GM19438 (cell line): ENCODE results near the gene EXOC5.

ENCODE experiments used
- ATAC-seq: cut with Tn5 transposase; IDR thresholded peaks from one replicate; pipeline ENCODE4 v1.9.1; 2021; ENCODE audit warnings: low read depth; ENCODE audit not compliant: unreplicated experiment

Gene EXOC5, protein sequence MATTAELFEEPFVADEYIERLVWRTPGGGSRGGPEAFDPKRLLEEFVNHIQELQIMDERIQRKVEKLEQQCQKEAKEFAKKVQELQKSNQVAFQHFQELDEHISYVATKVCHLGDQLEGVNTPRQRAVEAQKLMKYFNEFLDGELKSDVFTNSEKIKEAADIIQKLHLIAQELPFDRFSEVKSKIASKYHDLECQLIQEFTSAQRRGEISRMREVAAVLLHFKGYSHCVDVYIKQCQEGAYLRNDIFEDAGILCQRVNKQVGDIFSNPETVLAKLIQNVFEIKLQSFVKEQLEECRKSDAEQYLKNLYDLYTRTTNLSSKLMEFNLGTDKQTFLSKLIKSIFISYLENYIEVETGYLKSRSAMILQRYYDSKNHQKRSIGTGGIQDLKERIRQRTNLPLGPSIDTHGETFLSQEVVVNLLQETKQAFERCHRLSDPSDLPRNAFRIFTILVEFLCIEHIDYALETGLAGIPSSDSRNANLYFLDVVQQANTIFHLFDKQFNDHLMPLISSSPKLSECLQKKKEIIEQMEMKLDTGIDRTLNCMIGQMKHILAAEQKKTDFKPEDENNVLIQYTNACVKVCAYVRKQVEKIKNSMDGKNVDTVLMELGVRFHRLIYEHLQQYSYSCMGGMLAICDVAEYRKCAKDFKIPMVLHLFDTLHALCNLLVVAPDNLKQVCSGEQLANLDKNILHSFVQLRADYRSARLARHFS

DNA sequence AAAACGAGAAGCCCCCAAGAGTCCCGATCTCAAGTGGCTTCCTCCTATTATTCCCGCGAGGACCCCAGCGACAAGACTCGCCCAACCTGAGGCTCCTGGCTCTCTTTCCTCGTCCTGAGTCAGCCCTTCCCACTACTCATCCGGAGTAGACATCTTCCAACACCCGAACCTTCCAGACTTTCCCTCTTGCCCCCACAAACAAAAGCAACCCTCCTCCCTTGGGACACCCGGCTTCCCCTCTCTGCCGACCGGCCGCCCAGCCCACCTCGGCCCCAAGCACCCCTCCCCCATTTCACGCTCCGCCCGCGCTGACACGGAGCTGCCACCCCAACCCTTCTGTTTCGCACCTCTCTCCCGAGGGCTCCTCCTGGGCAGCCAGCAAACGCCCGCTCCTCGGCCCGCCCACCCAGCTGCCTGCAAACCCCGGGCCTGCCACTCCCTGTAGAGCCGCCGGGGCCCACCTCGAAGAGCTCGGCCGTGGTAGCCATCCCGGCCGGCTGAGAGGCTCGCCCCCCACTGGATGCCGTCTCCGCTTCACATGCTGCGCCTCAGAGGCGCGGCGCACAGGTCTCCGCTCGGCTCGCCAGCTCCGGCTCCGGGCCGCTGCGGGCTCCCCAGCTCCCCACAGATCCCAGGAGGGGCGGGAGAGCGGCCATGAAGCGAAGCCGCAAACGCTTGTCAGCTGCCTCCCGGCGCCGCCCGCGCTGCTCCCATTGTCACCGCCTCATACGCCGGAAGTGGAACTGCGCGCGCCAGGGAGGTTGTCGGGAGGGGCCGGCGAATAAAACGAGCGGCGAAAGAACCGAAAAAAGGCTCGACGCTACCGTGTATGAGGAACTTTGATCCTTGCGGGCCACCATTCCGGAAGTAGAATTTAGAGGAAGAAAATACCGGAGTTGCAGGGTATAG is at the start of gene EXOC5, which contains the start of gene AP5M1:
TSS of gene EXOC5 (minus strand) at position 745 of the 909 bp plus-strand sequence. CDS start at position 488, 257 bp downstream.
TSS of gene AP5M1 (plus strand) at position 811 of the 909 bp plus-strand sequence. CDS start 344 bp downstream, outside the sequence.
- ATAC-seq: peak; percentile 87

DNA sequence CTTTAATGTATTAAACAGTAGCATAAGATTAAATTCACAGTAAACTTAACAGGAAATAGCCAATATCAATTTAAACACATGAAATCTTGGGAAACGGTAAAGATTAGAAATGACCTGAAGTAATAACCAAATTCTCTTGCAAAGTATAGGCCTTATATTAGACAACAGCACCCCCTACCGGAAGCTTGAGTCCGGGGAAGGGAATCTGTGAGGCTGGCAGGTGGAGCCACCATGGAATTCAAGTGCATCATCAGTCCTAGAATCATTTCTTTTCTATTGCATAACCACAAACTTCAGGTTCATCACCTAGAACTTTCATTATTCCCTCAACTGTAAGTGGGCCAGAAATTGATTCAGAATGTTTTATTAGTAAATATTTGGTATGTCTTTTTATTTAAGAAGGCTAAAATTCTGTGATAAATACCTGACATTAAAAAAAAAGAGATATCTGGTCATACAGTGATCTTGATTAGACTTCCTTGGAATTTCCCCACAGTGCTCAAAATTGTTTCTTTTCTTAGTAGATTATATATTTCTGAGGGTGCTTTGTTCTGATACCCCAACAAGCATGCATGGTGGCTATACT is 48.6 kb upstream of the EXOC5 start:
- no peak for ATAC-seq

DNA sequence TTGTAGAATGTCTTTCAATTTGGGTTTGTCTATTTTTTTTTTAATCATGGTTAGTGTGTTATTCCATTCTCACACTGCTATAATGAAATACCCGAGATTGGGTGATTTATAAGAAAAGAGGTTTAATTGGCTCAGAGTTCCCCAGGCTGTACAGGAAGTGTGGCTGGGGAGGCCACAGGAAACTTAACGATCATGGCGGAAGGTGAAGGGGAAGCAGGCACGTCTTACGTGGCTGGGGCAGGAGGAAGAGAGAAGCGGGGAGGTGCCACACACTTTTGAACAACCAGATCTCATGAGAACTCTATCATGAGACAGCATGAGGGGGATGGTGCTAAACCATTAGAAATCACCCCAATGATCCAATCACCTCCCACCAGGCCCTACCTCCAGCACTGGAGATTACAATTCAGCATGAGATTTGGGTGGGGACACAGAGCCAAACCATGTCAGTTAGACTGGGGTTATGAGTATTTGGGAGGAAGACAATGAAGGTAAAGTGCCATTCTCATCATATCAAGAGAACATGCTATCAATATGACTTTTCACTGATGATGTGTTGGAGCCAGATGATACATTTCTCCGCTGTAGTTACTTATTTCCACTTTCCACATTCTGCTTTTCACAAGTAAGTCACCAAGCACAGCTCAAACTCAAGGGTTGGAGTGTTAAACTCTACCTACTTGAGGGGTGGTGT is 45.8 kb upstream of the EXOC5 start:
- no peak for ATAC-seq

DNA sequence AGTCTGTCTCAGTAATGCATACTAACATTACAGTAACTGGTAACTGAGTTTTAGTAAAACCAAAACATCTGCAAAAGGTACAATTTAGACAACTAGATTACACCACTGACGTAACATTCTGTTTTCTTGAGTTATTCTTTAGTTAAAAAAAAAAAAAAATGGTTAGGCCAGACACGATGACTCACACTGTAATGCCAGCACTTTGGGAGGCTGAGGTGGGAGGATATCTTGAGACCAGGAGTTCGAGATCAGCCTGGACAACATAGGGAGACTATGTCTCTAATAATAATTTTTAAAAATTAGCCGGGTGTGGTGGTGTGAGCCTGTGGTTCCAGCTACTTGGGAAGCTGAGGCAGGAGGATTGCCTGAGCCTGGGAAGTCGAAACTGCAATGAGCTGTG is 34.2 kb upstream of the EXOC5 start:
- no peak for ATAC-seq

DNA sequence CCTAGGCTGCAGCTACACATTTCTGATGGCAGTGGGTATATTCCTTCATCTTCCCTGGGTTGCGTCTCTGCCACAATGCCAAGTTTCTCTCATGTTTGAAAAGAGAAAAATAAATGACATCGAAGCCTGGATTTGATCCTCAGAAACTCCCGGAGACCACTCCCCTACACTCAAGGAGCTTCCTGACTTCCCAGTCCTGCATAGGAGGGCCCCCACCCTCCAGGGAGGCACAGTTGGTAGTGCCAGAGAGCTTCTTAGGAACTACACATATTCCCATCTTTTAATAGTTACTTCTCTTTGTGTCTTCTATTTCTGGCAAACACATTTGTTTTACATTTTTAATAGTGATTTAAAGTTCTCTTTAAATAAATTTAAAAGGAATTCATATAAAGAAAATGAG is 30.8 kb upstream of the EXOC5 start:
- ATAC-seq: no peak

DNA sequence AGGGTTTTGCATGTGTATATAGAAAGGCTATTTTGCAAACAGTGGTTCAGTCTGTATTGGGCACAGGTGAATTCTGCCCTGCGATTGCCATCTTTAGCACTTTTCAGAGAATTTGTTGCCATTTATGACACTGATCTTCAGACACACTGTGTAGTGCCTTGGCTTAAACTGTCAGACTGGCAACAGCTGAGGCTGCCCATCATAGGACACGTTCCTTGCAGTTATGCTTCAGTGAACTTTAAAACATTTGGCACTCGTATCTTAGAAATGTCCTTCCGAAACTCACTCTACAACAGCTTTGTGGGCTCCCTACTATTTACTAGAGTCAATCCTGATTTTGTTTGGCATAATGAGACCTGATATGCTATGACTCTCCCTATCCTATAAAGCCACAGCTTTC is 29.1 kb upstream of the EXOC5 start:
- no peak for ATAC-seq

DNA sequence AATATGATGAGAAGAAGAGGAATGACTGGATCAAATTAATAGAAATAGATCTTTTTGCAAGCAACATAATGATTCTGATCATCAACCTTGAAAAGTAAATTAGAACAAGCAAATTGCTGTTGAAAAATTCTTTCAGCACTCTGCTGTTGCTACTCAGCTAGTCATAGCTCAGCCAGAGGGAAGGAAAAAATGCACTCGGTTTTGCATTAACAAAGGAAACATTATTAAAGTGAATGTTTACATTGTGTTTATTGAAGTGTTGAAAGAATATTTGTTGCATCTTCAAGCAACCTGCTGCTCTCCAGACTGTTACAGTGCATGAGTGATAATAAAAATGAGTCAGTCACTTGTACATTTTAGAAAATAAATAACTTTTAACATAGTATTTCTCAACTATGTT is 26.5 kb upstream of the EXOC5 start:
- ATAC-seq: no peak

DNA sequence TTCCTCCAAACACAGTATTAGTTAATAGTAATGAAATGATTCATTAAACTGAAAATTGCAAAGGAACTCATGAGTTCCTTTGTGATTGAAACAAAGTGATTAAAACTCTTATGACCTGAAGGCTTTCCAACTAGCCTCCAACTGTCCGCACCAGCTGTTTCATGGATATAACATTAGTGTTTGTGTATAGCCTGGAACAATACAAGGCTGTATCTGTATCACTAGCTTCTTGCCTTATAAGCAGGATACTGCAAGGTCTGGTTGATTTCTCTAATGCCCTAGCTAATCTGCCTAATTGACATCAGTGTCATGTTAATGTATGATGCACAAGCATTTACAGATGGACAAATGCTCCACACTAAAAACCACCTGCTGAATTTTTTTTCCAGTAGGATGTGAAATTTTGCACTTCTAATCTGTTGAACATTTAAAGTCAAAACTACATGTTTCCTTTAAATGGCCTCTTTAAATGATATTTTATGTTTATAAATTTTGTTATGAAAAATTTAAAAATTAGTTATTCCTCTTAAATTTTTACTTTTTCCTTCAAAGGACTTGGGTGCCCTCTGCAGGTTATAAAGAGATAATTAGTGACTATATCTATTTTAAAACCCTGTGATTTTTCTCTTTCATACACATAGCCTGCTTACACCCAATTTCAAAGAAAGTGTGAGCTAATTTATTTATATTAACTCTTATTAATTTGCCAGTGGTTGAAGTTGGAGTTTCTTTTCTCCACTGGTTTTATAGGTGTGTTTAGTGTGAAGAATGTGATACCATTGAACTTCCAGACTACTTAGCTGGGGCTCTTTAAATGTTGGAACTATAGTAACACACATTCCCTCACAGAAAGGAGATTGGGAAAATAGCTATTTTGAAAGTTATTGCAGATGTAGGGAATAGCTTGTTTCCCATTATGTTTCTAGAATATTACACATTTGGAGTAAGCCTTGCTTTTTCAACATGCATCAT is 25.4 kb upstream of the EXOC5 start:
- ATAC-seq: no peak

DNA sequence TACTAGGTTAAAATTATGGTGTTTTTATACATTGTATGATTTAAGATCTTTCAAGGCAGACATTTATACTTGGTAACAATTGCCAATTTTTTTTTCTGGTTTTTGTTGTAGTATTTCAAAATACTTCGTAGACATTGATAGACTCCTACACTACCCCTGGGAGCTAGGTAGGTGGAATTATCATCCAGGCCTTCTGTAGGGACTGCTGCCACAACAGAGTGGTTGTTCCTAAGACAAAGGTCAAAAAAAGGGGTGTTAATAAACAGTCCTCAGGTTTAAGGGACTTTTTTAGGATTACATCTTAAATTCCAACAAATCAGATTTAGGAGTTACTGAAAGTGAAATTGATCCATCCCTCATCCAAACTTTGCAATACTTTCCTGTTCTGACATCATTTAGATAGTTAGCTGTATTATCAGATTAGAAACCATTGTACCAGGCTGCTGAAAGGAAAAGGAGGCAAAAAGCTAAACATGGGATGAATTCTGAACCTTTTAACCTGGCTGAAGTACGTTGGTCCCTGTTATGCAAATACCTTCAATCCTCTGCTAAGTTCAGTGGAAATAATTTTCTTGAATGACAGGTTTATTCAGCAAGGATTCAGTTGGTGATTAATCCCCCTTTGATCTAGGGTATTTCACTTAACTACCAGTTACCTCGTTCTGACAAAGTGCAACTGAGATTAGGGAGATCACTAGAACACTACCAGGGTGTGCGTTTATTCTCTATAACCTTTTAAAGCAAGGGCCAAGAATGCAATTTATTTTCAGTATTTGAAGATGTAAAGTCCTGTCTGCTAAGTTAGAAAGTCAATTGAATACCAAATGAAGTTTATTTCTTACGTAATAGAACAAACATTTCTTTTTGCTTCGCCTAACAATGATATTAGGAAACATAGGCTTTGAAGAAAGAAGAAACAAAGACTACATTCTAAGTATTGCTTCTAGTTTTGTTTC is 23.3 kb upstream of the EXOC5 start:
- no peak for ATAC-seq

DNA sequence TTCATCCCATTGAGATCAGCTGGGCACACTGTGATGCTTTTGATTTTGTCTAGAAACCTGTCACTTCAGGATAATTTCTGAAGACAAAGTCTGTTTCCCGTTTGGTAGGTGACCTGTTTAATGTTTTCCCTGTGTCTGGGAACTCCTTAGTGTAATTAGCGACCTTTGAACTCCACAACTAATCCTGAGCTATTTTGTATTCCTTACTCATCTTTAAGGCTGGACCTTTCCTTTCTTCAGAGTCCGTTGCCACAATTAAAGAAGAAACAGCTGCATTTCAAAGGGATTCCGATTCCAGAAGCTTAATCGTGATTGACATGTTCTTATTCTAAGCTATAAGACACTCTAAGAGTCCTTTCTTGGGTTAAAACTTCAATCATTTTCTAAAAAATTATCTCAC is 22.0 kb upstream of the EXOC5 start:
- ATAC-seq: no peak

DNA sequence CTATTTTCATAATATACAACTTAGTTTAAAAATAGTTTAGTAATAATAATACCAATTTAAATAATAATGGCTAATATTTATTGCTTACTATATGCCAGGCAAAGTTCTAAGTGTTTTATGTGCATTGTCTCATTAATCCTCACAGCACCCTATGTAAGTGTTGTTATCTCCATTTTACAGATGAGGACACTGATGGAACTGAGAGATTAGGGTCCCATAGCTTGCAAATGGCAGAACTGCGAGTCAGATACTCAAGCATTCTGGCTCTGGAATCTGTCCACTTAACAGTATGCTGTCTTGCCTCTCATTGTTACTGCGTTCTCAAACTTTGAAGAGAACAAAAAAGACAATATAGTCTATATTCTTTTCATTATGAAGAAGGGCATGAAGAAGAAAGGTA is 19.0 kb upstream of the EXOC5 start:
- no peak for ATAC-seq

DNA sequence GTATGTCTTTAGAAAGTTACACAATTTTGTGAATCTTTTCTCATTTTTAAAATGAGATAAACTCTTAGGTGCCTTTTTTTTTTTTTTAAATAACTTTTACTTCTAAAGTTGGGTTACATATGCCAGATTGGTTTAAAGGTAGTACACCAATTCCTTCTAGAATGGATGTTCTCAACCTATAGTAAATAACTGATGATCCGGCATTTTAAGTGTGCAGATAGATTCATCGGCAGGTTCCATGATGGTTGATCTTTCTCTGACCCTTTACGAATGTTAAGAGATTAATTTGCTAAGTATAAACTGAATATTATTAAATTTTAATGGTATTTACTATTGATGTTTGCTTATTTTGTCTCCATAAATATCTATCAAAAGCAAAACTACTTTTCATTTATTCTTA is 8.4 kb upstream of the EXOC5 start:
- no peak for ATAC-seq

DNA sequence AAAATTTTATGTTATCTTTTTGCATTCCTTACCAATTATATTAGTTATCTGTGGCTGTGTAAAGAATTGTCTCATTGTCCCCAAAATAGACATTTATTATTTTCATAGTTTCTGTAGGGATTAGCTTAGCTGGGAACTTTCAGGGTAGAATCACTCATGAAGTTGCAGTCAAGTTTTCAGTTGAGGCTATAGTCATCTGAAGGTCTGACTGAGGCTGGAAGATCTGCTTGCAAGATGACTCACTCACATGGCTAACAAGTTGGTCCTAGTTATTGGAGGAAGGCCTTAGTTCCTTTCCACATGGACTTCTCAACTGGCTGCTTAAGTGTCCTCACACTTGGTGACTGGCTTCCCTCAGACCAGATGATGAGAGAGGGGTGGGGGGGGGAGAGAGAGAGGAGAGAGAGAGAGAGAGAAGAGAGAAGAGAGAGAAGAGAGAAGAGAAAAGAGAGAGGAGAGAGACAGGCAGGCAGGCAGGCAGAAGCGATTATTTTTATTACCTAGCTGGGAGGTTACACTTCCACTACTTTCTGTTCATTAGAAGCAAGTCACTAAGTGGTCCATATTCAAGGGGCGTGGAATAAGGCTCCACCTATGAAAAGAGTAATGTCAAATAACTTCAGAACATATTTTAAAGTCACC is 6.4 kb upstream of the EXOC5 start:
- ATAC-seq: no peak

DNA sequence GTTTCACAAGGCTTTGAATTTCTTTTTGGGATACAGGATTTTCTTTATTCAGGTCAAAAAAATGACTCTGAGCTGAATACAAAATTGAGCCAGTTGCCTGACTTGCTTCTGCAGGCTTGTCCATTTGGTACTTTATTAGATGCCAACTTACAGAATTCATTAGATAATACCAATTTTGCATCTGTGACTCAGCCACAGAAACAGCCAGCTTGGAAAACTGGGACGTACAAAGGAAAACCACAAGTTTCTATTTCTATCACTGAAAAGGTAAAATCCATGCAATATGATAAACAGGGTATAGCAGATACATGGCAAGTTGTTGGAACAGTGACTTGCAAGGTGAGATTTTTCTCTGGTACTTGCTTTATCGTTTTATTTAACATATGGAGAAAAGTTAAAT is 5.8 kb upstream of the EXOC5 start:
- no peak for ATAC-seq

DNA sequence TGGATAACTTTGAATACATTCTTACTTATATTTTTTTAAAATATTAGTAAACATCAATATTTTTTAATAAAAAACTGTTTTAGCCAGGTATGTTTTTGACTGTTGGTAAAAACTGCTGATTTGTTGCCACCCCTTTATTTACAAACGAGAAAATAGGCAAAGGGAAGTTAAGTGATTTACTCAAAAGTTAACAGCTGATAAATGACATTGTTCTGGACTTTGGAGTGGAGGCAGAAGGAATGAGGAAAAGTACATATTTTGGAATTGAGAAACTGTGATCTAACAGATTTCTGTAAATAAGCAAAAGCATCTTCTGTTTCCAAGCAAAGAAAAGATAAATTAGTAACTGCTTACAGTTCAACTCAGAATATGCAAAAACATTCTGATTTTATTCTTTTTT is 4.5 kb upstream of the EXOC5 start:
- ATAC-seq: no peak

DNA sequence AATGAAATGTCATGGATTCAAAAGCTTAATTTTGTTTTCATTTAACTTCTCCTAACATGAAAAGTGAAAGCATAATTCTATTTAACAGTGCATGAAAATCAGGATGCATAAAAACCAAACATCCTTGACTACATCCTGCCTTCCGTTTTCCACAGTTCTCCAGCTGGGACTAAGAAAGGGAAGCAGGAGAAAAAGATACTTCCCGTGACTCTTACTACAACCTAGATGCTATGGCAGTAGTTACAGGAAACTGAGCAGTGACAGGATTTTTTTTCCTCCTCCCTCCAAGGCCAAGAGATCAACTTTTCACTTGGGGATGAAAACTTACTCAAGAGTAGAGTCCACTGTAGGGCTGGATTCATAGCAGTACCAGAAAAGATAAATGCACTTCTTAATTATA is 2.6 kb downstream of the EXOC5 start:
- ATAC-seq: no peak

DNA sequence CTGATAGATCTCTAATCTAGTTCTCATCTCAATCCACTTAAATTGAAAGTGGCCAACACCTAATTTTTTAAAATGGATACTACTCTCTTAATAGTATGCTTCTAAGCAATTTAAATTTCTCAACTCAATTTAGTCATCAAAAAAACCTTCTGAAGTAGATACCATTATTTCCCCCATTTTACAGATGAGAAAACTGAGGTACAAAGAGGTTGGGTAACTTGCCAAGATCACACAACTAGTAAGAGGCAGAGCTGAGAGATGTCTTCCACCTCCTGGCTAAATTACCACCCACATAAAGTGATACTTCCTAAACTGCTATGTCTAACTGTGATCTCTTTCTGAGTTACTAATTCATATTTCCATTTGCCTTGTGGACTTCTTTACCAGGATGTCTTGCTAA is 6.6 kb downstream of the EXOC5 start:
- no peak for ATAC-seq
